ENCODE data around the gene PDHB. TPM values are rescaled to one million over a fixed set of nuclear protein-coding genes. Genes with fewer than 3 reads are reported as not detected.

The PDHB gene
- total RNA-seq, 2 experiments from 2014 or later, result 31.1 to 31.5 TPM

DNA sequence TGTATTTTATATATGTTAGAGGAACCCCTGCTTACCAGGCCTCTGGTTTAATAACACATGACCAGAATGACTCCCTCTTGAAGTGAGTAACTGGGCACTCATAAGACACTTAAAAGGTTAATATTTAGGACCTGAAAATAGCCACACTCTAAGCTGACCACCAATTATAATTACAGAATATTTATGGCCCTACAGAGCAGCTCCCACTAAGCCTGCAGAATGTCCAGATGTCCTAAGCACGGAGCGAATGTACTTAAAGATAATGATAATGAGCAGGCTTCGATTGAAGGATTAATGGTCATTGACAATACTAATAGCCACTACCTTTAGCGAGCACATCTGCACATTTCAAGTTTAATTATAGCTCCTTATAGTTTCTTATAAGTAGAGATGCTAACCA, 35.5 kb upstream of the PDHB start:
- POLR2A ChIA-PET, result no interaction called here
- no peak for TF ChIP-seq CTCF (IDR thresholded peaks at IDR 0.05)
- Histone ChIP-seq H3K36me3 (ENCODE audit: insufficient read depth, low read length) (no peaks in the 10 kb centered on the region), H3K9me3 (ENCODE audit: control insufficient read depth in 1 of 2, insufficient read depth in 1 of 2, low read length in 2 of 2) (no peaks in the 10 kb centered on the region), H3K27me3 (ENCODE audit: control insufficient read depth in 1 of 2, insufficient read depth in 2 of 2, low read length in 2 of 2) (no peaks in the 10 kb centered on the region), H3K4me3 (ENCODE audit: low read length) (no peak overlapping the region), H3K4me1 (ENCODE audit: insufficient read depth, low read length) (peaks cover 27% of the 10 kb centered on the region), H3K27ac (ENCODE audit: low read depth in 1 of 2, low read length in 2 of 2) (no peak overlapping the region)
- DNase-seq, result no peak
- CTCF ChIA-PET, result no interaction called here
- intact Hi-C loops (cut with DNase I, micrococcal nuclease), result no loop called here
- Mint-ChIP-seq H3K4me3 (no peak overlapping the region), H3K27me3 (no peaks in the 10 kb centered on the region), H3K27ac (no peak overlapping the region), H3K4me1 (ENCODE audit: low read depth) (peaks cover 11% of the 10 kb centered on the region), H3K9me3 (no peaks in the 10 kb centered on the region), H3K36me3 (ENCODE audit: low read depth) (no peaks in the 10 kb centered on the region)
- no peak for ATAC-seq (ENCODE audit: poor library complexity)

GRCh38 chr3:58466899-58467563, 33.4 kb upstream of the PDHB start:
- Mint-ChIP-seq H3K4me1 (ENCODE audit: low read depth) (peaks cover 17% of the 10 kb centered on the region), H3K27me3 (no peaks in the 10 kb centered on the region), H3K36me3 (ENCODE audit: low read depth) (no peaks in the 10 kb centered on the region), H3K9me3 (no peaks in the 10 kb centered on the region), H3K27ac (no peak overlapping the region), H3K4me3 (no peak overlapping the region)
- no peaks in the 10 kb centered on the region for H3K9me3 ChIP-seq (ENCODE audit: control insufficient read depth in 1 of 2, insufficient read depth in 1 of 2, low read length in 2 of 2)
- intact Hi-C loops (cut with DNase I, micrococcal nuclease), result no loop called here
- H3K27ac ChIP-seq (ENCODE audit: low read depth in 1 of 2, low read length in 2 of 2), result no peak overlapping the region
- H3K4me1 ChIP-seq (ENCODE audit: insufficient read depth, low read length), result peaks cover 25% of the 10 kb centered on the region
- ChIA-PET CTCF (interaction anchor here (1.0 kb wide), 1 partner anchor 25 kb away, joined by 3 read pairs; the partner anchor contains the start of gene KCTD6), POLR2A (no interaction called here)
- ATAC-seq (ENCODE audit: poor library complexity), result no peak
- DNase-seq, result no peak
- no peak overlapping the region for H3K4me3 ChIP-seq (ENCODE audit: low read length)
- no peak for TF ChIP-seq CTCF (IDR thresholded peaks at IDR 0.05)
- no peaks in the 10 kb centered on the region for H3K27me3 ChIP-seq (ENCODE audit: control insufficient read depth in 1 of 2, insufficient read depth in 2 of 2, low read length in 2 of 2)
- H3K36me3 ChIP-seq (ENCODE audit: insufficient read depth, low read length), result no peaks in the 10 kb centered on the region

GRCh38 chr3:58464866-58465265, 31.2 kb upstream of the PDHB start:
- no peak for ATAC-seq (ENCODE audit: poor library complexity)
- Mint-ChIP-seq H3K4me3 (no peak overlapping the region), H3K27ac (no peak overlapping the region), H3K27me3 (no peaks in the 10 kb centered on the region), H3K36me3 (ENCODE audit: low read depth) (no peaks in the 10 kb centered on the region), H3K9me3 (no peaks in the 10 kb centered on the region), H3K4me1 (ENCODE audit: low read depth) (peaks cover 8% of the 10 kb centered on the region)
- Histone ChIP-seq H3K27me3 (ENCODE audit: control insufficient read depth in 1 of 2, insufficient read depth in 2 of 2, low read length in 2 of 2) (no peaks in the 10 kb centered on the region), H3K9me3 (ENCODE audit: control insufficient read depth in 1 of 2, insufficient read depth in 1 of 2, low read length in 2 of 2) (no peaks in the 10 kb centered on the region), H3K4me1 (ENCODE audit: insufficient read depth, low read length) (peaks cover 7% of the 10 kb centered on the region), H3K4me3 (ENCODE audit: low read length) (no peak overlapping the region), H3K36me3 (ENCODE audit: insufficient read depth, low read length) (no peaks in the 10 kb centered on the region), H3K27ac (ENCODE audit: low read depth in 1 of 2, low read length in 2 of 2) (no peak overlapping the region)
- ChIA-PET POLR2A (interaction anchor here (0.7 kb wide), 1 partner anchor 9 kb away, joined by 3 read pairs; no protein-coding TSS in a partner anchor), CTCF (interaction anchor here (1.5 kb wide), 1 partner anchor 165 kb away, joined by 5 read pairs; no protein-coding TSS in a partner anchor)
- TF ChIP-seq CTCF (IDR thresholded peaks at IDR 0.05), result no peak
- intact Hi-C loops (cut with DNase I, micrococcal nuclease), result loop anchor here in 1 of 2 experiments (5.0 kb wide), 1 partner anchor 167 kb away; no protein-coding TSS in a partner anchor
- peak in 2 of 14 experiments; percentile 14 to 28 for DNase-seq
